Measurements from ENCODE around the gene PALS1. TPM values are rescaled to one million over a fixed set of nuclear protein-coding genes. Genes with fewer than 3 reads are reported as not detected.

The PALS1 gene
- total RNA-seq: 21.8 and 29.3 TPM in 2 replicates

GRCh38 chr14:67241411-67242167 lies at the start of gene PALS1:
Gene PALS1, plus strand, starts transcription at chr14:67241435. Its CDS starts 37,736 bp downstream, at chr14:67279171.

Other genes starting within 250 kb of the PALS1 start
- not detected in 2 replicates for gene GARIN2, start 52.0 kb upstream of the PALS1 start, total RNA-seq
- 96.8 and 102 TPM in 2 replicates for gene ATP6V1D, start 118.4 kb downstream of the PALS1 start, total RNA-seq
- gene EIF2S1, start 118.9 kb downstream of the PALS1 start, total RNA-seq: 333 and 396 TPM in 2 replicates
- 13.1 and 18.7 TPM in 2 replicates for gene PLEK2, start 170.7 kb downstream of the PALS1 start, total RNA-seq
- gene TMEM229B, start 247.3 kb downstream of the PALS1 start, total RNA-seq: under 0.01 and 0.19 TPM in 2 replicates